HepG2 (cell line): ENCODE data around the gene BTBD19. TPM values are rescaled to one million over a fixed set of nuclear protein-coding genes. Genes with fewer than 3 reads are reported as not detected.

Experiments used
- AFF4 ChIP-seq: sonication (generic); formaldehyde crosslinking; IDR thresholded peaks from 2 replicates; pipeline ENCODE4 v1.4.0; 2020; ENCODE audit warnings: missing genetic modification reagents
- DMTF1 ChIP-seq: sonication (generic); formaldehyde crosslinking; IDR thresholded peaks from 2 replicates; pipeline ENCODE4 v1.4.0; 2020; ENCODE audit warnings: mild to moderate bottlenecking, missing genetic modification reagents
- GATA4 ChIP-seq: sonication (generic); IDR thresholded peaks from 2 replicates; pipeline ENCODE4 v1.6.1; 2016; ENCODE audit warnings: antibody characterized with exemption, low read depth, borderline replicate concordance
- GATAD2A ChIP-seq: IDR thresholded peaks from 2 replicates; pipeline ENCODE4 v1.6.1; 2016
- IRF1 ChIP-seq: sonication (generic); formaldehyde crosslinking; IDR thresholded peaks from 2 replicates; pipeline ENCODE4 v1.4.0; 2020; ENCODE audit warnings: low read depth, mild to moderate bottlenecking, missing genetic modification reagents
- KDM4B ChIP-seq: sonication (generic); formaldehyde crosslinking; IDR thresholded peaks from 2 replicates; pipeline ENCODE4 v1.4.0; 2020; ENCODE audit warnings: missing genetic modification reagents
- MIER3 ChIP-seq: IDR thresholded peaks from 2 replicates; pipeline ENCODE4 v1.6.1; 2016; ENCODE audit warnings: missing compliant biosample characterization, borderline replicate concordance
- PRDM15 ChIP-seq: sonication (generic); formaldehyde crosslinking; IDR thresholded peaks from 2 replicates; pipeline ENCODE4 v1.4.0; 2020; ENCODE audit warnings: missing genetic modification reagents
- THRA ChIP-seq: sonication (generic); formaldehyde crosslinking; IDR thresholded peaks from 2 replicates; pipeline ENCODE4 v1.4.0; 2020; ENCODE audit warnings: missing genetic modification reagents, borderline replicate concordance
- ZBTB26 ChIP-seq: IDR thresholded peaks from 2 replicates; pipeline ENCODE4 v1.6.1; 2016; ENCODE audit warnings: missing compliant biosample characterization, missing genetic modification reagents, borderline replicate concordance
- ZNF496 ChIP-seq: sonication (generic); formaldehyde crosslinking; IDR thresholded peaks from 2 replicates; pipeline ENCODE4 v1.8.1; 2023; ENCODE audit warnings: mild to moderate bottlenecking, moderate library complexity, missing genetic modification reagents; ENCODE audit not compliant: insufficient replicate concordance
- ZNF570 ChIP-seq: sonication (generic); formaldehyde crosslinking; IDR thresholded peaks from 2 replicates; pipeline ENCODE4 v1.4.0; 2020; ENCODE audit warnings: mild to moderate bottlenecking, missing genetic modification reagents, borderline replicate concordance
- ZNF660 ChIP-seq: sonication (generic); formaldehyde crosslinking; IDR thresholded peaks from 2 replicates; pipeline ENCODE4 v1.5.1; 2020; ENCODE audit warnings: mild to moderate bottlenecking, low read depth, missing genetic modification reagents, borderline replicate concordance
- ZNF761 ChIP-seq: sonication (generic); formaldehyde crosslinking; conservative IDR thresholded peaks from 2 replicates; pipeline ENCODE4 v1.4.0; 2020; ENCODE audit warnings: mild to moderate bottlenecking, missing genetic modification reagents
- polyA plus RNA-seq, 8 experiments: library from polyadenylated mRNA; depleted of rRNA in 3 of 8; stranded (reverse) in 7 of 8; unstranded in 1 of 8; fragments of >200 nt; fragmentation: Illumina TruSeq in 4 of 8; extraction: Trizol in 4 of 8; gene quantifications; 2 replicates each; pipeline versions ENCODE4 v1.2.1 to v1.2.3, GENCODE V29; 2011 to 2016; ENCODE audit warnings: low read depth in 4 of 8, missing spikeins in 1 of 8, mixed read lengths in 1 of 8; ENCODE audit not compliant: insufficient read depth in 1 of 8
- total RNA-seq, 5 experiments: library from RNA; depleted of rRNA; stranded (reverse); fragments of >200 nt; fragmentation: Illumina TruSeq; extraction: Trizol; gene quantifications; 2 replicates each; pipeline ENCODE4 v1.2.3, GENCODE V29; 2016; ENCODE audit warnings: low read depth in 1 of 5

Gene BTBD19
- total and polyA plus RNA-seq, 2 of the 13 experiments (the other 11 are each of a cell fraction or from before 2014, with no cell fraction given) = 2.7 to 6.7 TPM

- no peak for TF ChIP-seq PRDM15 (CRISPR knock-in tag)
- peak; percentile 64; the same call in 1 of the 2 replicates for TF ChIP-seq GATA4
- no peak for TF ChIP-seq ZNF496 (CRISPR knock-in tag)
- TF ChIP-seq ZNF761 (CRISPR knock-in tag) = peak; percentile 6; the same call in 1 of the 2 replicates
- peak; percentile 79; the same call in 1 of the 2 replicates for TF ChIP-seq MIER3 (CRISPR knock-in tag)
- no peak for TF ChIP-seq ZNF660
- 0 out of 2 replicates have a peak, but pooled peaks have one; percentile 28 for TF ChIP-seq THRA (CRISPR knock-in tag)
- no peak; the same call in 1 of the 2 replicates for TF ChIP-seq IRF1 (CRISPR knock-in tag)
- TF ChIP-seq AFF4 (CRISPR knock-in tag) = no peak
- TF ChIP-seq DMTF1 = no peak
- TF ChIP-seq ZBTB26 (CRISPR knock-in tag) = peak; percentile 22; the same call in 1 of the 2 replicates
- TF ChIP-seq KDM4B (CRISPR knock-in tag) = no peak; the same call in 1 of the 2 replicates
- TF ChIP-seq GATAD2A = peak; percentile 76; the same call in 1 of the 2 replicates
- no peak for TF ChIP-seq ZNF570
Measured at GRCh38 chr1:44807364-44808062, 810 bp upstream of the BTBD19 start (continued).
